Gastrocnemius medialis (tissue), 4 donors: ENCODE results near the gene SERPINA3.
"Not testable (repeated sequence)": the region's sequence is repeated elsewhere in the genome, so short reads cannot be mapped to it uniquely, and the experiment has no call there.

ENCODE experiments used
- CTCF ChIP-seq, 5 experiments: fragments of 450-650 bp in 3 of 5; fragments of 200-600 bp in 2 of 5; sonication (generic) in 2 of 5; IDR thresholded peaks in 4 of 5; conservative IDR thresholded peaks in 1 of 5; 1 replicate in 4 of 5; 2 replicates in 1 of 5; pipeline ENCODE4 v1.5.1; 2016 to 2019; ENCODE audit warnings: antibody characterized with exemption in 5 of 5, mild to moderate bottlenecking in 3 of 5, moderate library complexity in 3 of 5
- POLR2A ChIP-seq, 2 donors: fragments of 450-650 bp; IDR thresholded peaks; one replicate each; pipeline ENCODE4 v1.6.1; 2017; ENCODE audit warnings: antibody characterized with exemption in 2 of 2, mild to moderate bottlenecking in 2 of 2, moderate library complexity in 2 of 2

- not testable (repeated sequence) for TF ChIP-seq CTCF (IDR thresholded peaks at IDR 0.05 in 4 of 5, conservative IDR thresholded peaks at IDR 0.05 in 1 of 5); POLR2A (IDR thresholded peaks at IDR 0.05)
These were observed 34.7 kb upstream of the SERPINA3 start for GRCh38 chr14:94577472-94577871.
